Cortex of kidney (tissue), 1 donor: ENCODE results near the gene GPBAR1.

Experiments used
- DNase-seq: peaks from one replicate; lab custom pipeline; 2025; lab: John Stamatoyannopoulos, UW

Gene GPBAR1

GRCh38 chr2:218286570-218287459, 26.0 kb downstream of the GPBAR1 start:
- DNase-seq = no peak

- no peak for DNase-seq
Measured at GRCh38 chr2:218289639-218290315, 29.0 kb downstream of the GPBAR1 start.

- no peak for DNase-seq
Measured at GRCh38 chr2:218290316-218291261, 29.8 kb downstream of the GPBAR1 start.

- DNase-seq = no peak
Measured at GRCh38 chr2:218291318-218292047, 30.7 kb downstream of the GPBAR1 start.

- no peak for DNase-seq
Measured at GRCh38 chr2:218292048-218293014, 31.5 kb downstream of the GPBAR1 start, which contains the start of gene TMBIM1. TSS of gene TMBIM1 (minus strand) at chr2:218292503. CDS start at chr2:218282141, 10,362 bp downstream.

- no peak for DNase-seq
Measured at GRCh38 chr2:218293715-218294429, 33.1 kb downstream of the GPBAR1 start.

- DNase-seq = no peak
Measured at GRCh38 chr2:218294430-218295022, 33.7 kb downstream of the GPBAR1 start.

- DNase-seq = no peak
Measured at GRCh38 chr2:218295029-218295428, 34.2 kb downstream of the GPBAR1 start.

GRCh38 chr2:218296200-218296599, 35.4 kb downstream of the GPBAR1 start:
- DNase-seq = no peak

- no peak for DNase-seq
Measured at GRCh38 chr2:218296847-218297246, 36.0 kb downstream of the GPBAR1 start.

GRCh38 chr2:218298314-218298875, 37.6 kb downstream of the GPBAR1 start:
- no peak for DNase-seq

GRCh38 chr2:218300141-218300540, 39.3 kb downstream of the GPBAR1 start:
- DNase-seq = no peak

GRCh38 chr2:218301176-218301819, 40.5 kb downstream of the GPBAR1 start:
- no peak for DNase-seq

GRCh38 chr2:218305383-218305782, 44.6 kb downstream of the GPBAR1 start:
- no peak for DNase-seq

- no peak for DNase-seq
Measured at GRCh38 chr2:218306184-218306920, 45.5 kb downstream of the GPBAR1 start.

- DNase-seq = no peak
Measured at GRCh38 chr2:218307415-218308090, 46.7 kb downstream of the GPBAR1 start.
